ENCODE data around the gene TEX53. TPM values are rescaled to one million over a fixed set of nuclear protein-coding genes. Genes with fewer than 3 reads are reported as not detected.

TEX53 gene
- total RNA-seq, 4 donors from 2014 or later = not detected

DNA sequence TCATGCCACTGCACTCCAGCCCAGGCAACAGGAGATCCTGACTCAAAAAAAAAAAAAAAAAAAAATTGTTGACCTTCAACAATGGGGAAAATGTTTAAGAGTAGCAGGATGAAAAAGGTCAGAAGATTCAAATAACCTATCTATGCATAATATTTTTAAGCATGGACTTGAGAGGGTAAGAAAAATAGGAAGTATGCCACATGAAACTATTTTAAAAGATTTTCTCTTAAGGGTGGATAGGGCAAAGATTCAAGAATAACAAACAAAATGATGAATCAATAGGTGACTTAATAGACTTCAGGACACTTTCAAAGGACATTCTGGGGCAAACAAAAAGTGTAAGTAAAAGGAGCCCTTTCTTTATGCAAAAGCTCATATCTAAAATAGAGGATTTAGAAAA lies 21.2 kb upstream of the TEX53 start:
- TF ChIP-seq, protein P1, sequence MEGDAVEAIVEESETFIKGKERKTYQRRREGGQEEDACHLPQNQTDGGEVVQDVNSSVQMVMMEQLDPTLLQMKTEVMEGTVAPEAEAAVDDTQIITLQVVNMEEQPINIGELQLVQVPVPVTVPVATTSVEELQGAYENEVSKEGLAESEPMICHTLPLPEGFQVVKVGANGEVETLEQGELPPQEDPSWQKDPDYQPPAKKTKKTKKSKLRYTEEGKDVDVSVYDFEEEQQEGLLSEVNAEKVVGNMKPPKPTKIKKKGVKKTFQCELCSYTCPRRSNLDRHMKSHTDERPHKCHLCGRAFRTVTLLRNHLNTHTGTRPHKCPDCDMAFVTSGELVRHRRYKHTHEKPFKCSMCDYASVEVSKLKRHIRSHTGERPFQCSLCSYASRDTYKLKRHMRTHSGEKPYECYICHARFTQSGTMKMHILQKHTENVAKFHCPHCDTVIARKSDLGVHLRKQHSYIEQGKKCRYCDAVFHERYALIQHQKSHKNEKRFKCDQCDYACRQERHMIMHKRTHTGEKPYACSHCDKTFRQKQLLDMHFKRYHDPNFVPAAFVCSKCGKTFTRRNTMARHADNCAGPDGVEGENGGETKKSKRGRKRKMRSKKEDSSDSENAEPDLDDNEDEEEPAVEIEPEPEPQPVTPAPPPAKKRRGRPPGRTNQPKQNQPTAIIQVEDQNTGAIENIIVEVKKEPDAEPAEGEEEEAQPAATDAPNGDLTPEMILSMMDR (IDR thresholded peaks at IDR 0.05; ENCODE audit: low read depth) = no peak

DNA sequence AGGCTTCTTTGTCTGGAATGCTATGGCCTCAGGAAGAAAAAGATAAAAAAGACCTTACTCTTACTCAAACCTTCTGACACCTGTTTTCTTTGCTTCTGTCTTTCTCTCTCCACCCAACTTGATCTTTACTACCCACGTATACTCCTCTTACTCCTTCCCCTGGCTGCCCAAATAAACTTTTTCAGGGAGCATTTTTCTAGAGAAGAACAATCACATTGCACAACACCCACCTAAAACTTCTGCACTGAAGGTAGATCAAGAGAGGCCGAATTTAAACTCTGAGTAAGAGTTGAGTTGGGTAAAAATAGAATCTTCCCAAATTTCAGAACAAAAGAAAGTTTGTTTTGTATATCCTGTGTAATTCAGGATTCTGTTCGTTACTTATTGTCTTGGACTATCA lies 20.5 kb upstream of the TEX53 start:
- TF ChIP-seq, protein P1 (IDR thresholded peaks at IDR 0.05; ENCODE audit: low read depth) = no peak

DNA sequence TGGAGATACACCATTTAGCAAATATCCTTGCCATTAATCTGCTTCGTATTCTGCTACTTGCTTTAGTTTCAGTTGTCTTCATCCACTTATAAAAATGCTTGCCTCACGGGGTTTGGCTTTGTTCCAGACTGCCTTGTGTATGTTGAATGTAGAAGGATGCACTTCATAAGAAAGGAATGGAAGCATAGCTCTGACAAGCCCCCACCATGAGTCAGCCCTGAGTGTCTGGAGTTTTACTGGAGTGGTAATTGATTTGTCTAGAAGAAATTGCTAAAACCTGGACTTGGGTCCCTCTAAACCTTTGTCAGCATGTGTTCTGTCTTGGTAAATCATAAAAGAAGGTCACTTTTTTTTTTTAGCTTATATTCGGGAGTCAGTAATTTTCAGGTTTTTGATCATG lies 19.8 kb upstream of the TEX53 start:
- TF ChIP-seq, protein P1 (IDR thresholded peaks at IDR 0.05; ENCODE audit: low read depth) = no peak

DNA sequence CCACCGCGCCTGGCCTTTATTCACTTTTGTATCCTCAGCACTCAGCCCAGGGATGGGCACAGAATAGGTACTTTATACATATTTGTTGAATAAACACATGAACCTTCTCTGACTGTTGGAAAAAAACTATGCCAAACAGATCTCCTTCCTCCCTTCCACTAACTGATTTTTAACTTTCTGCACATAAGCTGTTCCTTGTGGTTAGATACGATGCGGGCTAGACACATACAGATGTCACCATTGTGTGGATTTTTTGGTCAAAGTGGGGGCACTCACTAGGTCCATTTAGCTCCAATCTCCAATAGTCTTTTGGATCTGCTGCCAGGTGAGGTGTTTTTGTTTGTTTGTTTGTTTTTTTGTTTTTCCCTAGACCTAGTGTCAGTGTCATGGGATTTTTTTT lies 19.3 kb upstream of the TEX53 start:
- TF ChIP-seq, protein P1 (IDR thresholded peaks at IDR 0.05; ENCODE audit: low read depth) = no peak

DNA sequence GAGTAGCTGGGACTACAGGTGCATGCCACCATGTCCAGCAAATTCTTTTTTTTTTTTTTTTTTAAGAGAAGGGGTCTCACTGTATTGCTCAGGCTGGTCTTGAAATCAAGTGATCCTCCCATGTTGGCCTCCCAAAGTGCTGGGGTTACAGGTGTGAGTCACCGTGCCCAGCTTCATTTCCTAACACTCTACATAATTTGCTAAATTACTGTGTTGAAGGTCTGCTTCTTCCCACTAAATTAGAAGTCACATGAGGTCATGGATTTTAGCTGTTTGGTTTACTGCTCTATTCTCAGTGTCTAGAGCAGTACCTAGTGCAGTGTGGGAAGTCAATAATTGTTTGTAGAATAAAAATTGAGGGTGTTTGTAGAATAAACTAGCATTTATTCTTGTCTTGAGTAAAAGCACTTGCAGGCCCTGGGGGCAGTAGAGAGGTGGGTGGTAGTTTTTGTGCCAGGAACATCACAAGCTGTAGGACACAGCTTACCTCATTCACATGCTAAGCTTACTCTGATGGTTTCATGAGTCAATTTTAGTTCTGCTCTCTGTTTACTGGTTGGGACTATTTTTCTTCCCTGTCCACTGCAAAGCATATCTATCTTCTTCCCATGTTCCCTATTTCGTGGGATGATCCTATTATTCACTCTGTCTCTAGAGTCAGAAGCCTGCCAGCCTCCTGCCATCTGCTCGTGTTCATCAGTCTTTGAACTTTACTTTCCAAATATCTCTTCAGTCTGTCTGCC lies 17.4 kb upstream of the TEX53 start:
- TF ChIP-seq, protein P1 (IDR thresholded peaks at IDR 0.05; ENCODE audit: low read depth) = no peak

DNA sequence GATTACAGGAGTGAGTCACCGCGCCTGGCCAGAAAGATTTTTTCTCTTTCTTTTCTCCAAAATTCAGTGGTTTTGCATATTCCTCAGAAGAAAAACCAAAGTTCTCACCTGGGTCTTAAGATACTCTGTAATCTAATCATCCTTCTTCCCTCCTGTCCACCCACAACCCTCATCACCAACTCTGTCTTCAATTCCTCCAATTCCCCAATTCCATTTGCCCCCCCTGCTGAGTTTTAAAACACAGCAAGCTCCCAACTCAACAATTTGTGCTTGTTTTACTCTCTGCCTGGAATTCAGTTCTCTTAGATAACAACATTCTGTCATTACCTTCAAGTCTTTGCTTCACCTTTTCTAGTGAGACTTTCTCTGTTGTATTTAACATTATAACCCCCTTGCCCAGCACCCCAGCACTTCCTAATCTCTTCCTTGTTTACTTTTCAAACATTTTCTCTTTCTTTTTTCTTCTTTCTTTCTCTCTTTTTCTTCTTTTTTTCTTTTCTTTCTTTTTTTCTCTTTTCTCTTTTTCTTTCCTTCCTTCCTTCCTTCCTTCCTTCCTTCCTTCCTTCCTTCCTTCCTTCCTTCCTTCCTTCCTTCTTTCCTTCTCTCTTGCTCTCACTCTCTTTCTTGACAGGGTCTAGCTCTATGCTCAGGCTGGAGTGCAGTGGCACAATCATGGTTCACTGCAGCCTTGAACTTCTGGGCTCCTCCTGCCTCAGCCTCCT lies 16.6 kb upstream of the TEX53 start:
- TF ChIP-seq, protein P1 (IDR thresholded peaks at IDR 0.05; ENCODE audit: low read depth) = no peak

DNA sequence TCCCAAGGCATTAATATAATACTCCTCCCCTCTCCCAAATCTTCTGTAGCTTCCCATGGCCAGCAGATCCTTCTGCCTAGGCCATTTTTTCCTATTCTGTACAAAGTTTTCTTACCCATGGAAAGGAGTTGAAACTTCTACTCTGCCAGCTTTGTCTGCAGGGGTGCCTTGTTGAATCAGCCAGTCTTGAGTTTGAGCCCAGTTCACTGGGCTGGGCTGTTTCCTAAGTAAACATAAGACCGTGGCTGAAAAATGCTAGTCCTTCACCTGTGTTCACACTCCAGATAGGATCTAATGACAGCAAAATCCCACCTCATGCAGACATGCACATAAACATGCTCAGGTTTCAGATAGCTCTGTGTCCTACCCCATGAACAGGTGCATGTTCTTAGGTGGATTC lies 14.0 kb upstream of the TEX53 start:
- TF ChIP-seq, protein P1 (IDR thresholded peaks at IDR 0.05; ENCODE audit: low read depth) = no peak

All from subcutaneous adipose tissue (tissue), 4 donors.